ENCODE results near the gene ABLIM2.

Gene ABLIM2

GRCh38 chr4:8173492-8174242 is 15.1 kb upstream of the ABLIM2 start:
- no peak for DNase-seq

GRCh38 chr4:8171984-8172924 is 13.6 kb upstream of the ABLIM2 start:
- DNase-seq, result no peak

GRCh38 chr4:8171266-8171665 is 12.7 kb upstream of the ABLIM2 start:
- DNase-seq, result no peak

GRCh38 chr4:8170341-8170740 is 11.7 kb upstream of the ABLIM2 start:
- DNase-seq, result no peak

- no peak for DNase-seq
These were observed 11.2 kb upstream of the ABLIM2 start for GRCh38 chr4:8169763-8170162.

- no peak for DNase-seq
These were observed 10.4 kb upstream of the ABLIM2 start for GRCh38 chr4:8168832-8169598.

GRCh38 chr4:8168232-8168631 is 9.6 kb upstream of the ABLIM2 start:
- no peak for DNase-seq

- no peak for DNase-seq
These were observed 9.2 kb upstream of the ABLIM2 start for GRCh38 chr4:8167815-8168214.

GRCh38 chr4:8167291-8167690 is 8.7 kb upstream of the ABLIM2 start:
- DNase-seq, result no peak

GRCh38 chr4:8165374-8165896 is 6.8 kb upstream of the ABLIM2 start:
- no peak for DNase-seq

GRCh38 chr4:8164687-8165086 is 6.1 kb upstream of the ABLIM2 start:
- DNase-seq, result no peak

GRCh38 chr4:8164194-8164565 is 5.6 kb upstream of the ABLIM2 start:
- DNase-seq, result no peak

GRCh38 chr4:8163436-8164193 is 5.0 kb upstream of the ABLIM2 start:
- DNase-seq, result no peak

GRCh38 chr4:8163026-8163425 is 4.4 kb upstream of the ABLIM2 start:
- no peak for DNase-seq

- DNase-seq, result no peak
These were observed 4.0 kb upstream of the ABLIM2 start for GRCh38 chr4:8162625-8163024.

- no peak for DNase-seq
These were observed 2.0 kb upstream of the ABLIM2 start for GRCh38 chr4:8160572-8160971.

- DNase-seq, result no peak
These were observed 1.6 kb upstream of the ABLIM2 start for GRCh38 chr4:8160233-8160560.

- DNase-seq, result no peak
These were observed 1.1 kb upstream of the ABLIM2 start for GRCh38 chr4:8159537-8160232.

- DNase-seq, result no peak
These were observed 486 bp downstream of the ABLIM2 start for GRCh38 chr4:8157944-8158709.

GRCh38 chr4:8157496-8157895 is 1.1 kb downstream of the ABLIM2 start:
- DNase-seq, result peak; percentile 5

- no peak for DNase-seq
These were observed 2.0 kb downstream of the ABLIM2 start for GRCh38 chr4:8156617-8157016.
